GM10847 (cell line): Measurements from ENCODE around the gene PACS2.

ENCODE experiments used
- POLR2A ChIP-seq: IDR thresholded peaks from 2 replicates; pipeline ENCODE4 v1.6.1; 2011; ENCODE audit not compliant: insufficient read length; ENCODE audit errors: extremely low read depth

PACS2 gene

DNA sequence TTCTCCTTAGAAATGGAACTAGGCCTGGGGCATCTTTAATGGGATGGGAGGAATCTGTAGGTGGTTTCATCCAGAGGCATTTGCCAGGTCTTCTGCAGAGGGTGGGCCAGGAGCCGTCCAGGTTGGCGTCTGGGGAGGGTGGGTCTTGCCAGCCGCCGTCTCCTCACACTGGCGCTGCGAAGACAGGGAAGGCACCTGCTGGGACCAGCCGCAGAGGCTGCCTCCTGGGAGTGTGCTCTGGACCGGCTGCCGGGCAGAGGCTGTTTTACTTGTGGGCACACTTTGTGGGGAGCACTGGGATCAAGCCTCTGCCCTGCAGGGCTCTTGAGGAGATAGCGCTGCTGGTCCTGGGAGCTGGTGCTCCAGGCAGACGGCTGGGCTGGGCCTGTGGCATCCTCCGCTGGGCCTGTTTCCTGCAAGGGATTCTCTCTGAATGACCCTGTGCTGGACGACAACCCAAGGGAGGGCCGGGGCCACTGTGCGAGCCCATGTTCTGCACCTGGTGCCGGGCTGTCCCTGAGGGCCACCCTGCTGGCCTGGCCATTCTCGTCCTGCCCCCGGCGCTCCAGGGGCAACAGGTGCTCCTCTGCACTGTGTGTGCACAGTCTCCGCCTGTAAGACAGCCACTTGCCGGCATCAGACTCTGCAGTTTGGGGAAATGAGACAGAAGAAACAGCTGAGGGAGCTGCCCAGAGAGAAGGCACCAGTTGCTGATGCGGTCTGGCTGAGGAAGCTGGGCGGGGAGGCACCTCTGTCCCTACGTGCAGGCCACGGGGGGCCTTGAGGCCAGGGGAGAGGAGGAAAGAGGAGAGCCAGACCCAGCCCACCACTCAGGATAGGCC is 73.8 kb downstream of the PACS2 start:
- no peak for TF ChIP-seq POLR2A

- TF ChIP-seq POLR2A, result no peak
These were observed 74.4 kb downstream of the PACS2 start for GRCh38 chr14:105388976-105389375.

DNA sequence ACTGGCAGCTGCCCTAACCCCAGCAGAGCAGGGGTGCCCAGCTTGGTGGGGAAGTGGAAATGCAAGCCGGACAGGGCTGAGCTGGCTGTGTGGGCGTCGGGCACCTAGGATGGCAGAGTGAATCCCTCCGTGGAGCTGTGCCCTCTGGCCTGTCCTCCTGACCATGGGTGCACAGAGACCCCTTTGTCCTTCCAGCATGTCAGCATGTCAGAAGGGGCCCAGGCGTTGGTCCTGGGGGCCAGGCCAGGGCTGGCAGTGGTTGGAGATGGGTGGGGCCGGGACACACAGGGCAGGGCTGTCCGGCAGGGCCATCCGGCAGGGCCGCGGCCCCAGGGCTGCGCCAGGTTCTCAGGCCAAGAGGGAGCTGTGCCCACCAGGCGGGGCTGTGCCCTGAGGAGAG is 75.0 kb downstream of the PACS2 start:
- TF ChIP-seq POLR2A, result no peak

DNA sequence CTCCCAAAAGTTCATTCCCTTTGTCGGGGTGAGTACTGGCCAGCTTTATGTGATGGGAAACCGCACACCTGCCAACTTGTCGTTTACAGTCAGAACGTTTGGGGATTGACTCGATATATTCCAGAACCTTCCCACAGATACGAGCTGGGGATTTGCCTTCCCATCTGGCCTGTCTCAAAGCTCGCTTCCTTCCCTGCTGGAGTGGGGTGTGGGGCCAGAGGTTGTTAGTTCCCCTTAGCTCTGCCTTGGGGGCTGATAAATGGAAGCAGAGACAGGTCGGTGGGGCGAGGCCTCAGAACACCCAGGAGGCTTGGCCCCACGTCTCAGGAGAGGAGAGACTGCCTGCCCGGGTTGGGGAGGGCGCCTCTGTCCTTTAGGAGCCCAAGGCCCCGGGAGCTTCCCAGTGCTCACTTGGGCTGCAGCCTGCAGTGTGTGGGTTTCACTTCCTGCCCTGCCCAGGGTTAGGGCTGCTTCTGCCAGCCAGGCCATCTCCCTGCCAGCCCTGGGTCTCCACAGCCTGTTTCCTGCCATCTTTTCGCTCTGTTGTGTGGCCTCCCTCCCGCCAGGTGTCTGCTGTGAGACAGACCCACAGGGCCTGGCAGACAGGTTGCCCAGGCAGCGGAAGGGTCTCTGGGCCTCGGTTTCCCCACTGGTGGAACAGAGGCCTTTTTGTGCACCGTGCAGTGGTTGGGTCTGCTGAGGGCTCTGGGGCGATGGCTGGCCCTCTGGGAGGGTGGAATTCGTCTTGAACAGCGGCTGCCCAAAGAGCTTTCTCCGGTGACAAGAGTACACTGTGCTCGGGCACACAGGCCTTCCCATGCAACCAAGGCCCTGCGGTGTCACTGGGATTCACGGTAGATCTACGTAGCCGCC is 75.7 kb downstream of the PACS2 start:
- no peak for TF ChIP-seq POLR2A

- no peak for TF ChIP-seq POLR2A
These were observed 76.4 kb downstream of the PACS2 start for GRCh38 chr14:105390849-105391500.

DNA sequence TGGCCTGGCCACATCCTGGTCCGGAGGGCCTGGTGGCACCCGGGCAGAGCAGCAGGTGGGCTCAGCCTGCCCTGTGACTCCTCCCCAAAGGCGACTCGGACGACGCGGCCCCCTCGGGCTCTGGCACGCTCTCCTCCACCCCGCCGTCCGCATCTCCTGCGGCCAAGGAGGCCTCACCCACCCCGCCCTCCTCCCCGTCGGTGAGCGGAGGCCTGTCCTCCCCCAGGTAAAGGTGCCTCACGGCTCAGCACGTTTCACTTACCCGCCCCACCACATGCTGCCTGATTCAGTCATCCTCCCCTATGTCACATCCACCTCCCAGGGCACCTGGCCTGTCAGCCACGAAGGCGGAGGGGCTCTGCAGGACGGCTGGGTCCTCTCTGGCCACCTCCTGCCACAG is 77.0 kb downstream of the PACS2 start:
- TF ChIP-seq POLR2A, result no peak

GRCh38 chr14:105392131-105393090 is 77.9 kb downstream of the PACS2 start:
- no peak for TF ChIP-seq POLR2A

GRCh38 chr14:105393151-105393550 is 78.6 kb downstream of the PACS2 start:
- no peak for TF ChIP-seq POLR2A

- no peak for TF ChIP-seq POLR2A
These were observed 80.4 kb downstream of the PACS2 start for GRCh38 chr14:105394714-105395537.

- no peak for TF ChIP-seq POLR2A
These were observed 80.9 kb downstream of the PACS2 start for GRCh38 chr14:105395538-105395854.

DNA sequence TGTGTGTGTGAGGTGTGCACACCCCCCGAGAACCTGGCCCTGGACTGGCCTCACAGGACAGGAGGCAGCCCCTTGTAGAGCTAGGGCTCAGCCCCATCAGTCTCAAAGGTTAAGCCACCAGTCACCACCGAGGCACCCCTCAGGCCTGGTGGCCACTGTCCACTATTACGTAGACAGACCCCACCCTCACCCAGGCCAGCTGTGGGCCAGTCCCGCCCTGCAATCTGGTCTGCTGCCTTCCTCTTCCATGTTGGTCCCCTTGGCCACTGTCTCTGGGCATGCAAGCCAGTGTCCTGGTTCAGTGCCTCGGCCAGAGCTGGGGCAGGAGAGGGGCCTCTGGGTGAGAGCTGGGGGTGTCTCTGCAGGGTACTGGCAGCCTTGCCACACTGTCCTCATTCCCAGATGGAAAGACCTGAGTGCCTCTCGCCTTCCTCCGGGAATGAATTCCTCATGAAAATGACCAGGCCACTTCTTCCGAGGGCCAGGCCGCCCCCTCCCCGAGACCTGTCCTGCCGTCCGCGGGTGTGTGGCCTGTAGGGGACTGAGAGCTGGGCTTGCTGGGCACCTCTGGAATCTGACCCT is 82.9 kb downstream of the PACS2 start:
- TF ChIP-seq POLR2A, result no peak

DNA sequence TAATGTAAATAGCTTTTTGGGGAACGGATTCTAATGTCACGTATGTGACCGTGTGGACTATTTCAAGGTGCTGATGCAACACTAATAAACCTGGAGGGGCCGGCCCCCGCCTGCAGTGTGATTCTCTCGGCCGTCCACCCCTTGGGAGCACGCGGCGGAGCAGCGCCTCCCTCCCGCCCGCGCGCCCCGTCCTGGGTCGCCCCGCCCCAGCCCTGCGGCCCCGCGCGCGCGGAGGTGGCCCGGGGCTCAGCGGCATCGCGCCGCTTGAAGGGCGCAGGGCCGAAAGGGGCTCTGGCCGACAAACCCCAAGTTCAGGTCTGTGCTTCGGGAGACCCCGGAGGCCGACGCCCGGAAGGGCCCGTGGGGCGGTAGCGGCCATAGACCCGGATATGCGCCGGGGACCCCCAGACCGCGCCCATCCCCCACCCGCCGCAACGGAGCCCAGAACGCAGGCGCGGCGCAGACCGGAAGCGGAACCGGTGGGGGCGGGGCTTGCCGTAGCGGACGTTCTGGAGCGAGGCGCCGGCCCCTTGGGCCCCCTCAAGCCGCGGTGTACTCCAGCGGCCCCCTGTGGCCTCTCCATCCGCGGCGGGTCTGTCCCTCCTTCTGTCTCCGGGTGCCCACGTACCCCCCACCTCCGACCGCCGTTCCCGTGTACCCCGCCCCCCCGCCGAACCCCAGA is 83.6 kb downstream of the PACS2 start, which contains the start of gene TEX22:
TSS of gene TEX22 (plus strand) at position 495 of the 682 bp plus-strand sequence. CDS start 803 bp downstream, outside the sequence.
- peak; percentile 63 for TF ChIP-seq POLR2A
